Memory B cell (primary cell): Measurements from ENCODE around the gene ATP10B.
"Not testable (repeated sequence)": the region's sequence is repeated elsewhere in the genome, so short reads cannot be mapped to it uniquely, and the experiment has no call there.

Experiments
- ATAC-seq: fragments of 150-1000 bp; cut with Tn5 transposase; 2 replicates; pipeline ENCODE4 v1.10.0; 2021; ENCODE audit warnings: low read depth, mild to moderate bottlenecking, moderate library complexity
- DNase-seq, 2 donors: peaks; one replicate each; pipeline ENCODE4 v3.0.0; 2022; ENCODE audit warnings: low spot score in 2 of 2
- H3K27ac Mint-ChIP-seq: one replicate; pipeline ENCODE4 v1.8.0; 2022; ENCODE audit warnings: mild to moderate bottlenecking, moderate library complexity, mixed read lengths
- H3K27me3 Mint-ChIP-seq: one replicate; pipeline ENCODE4 v1.8.0; 2022; ENCODE audit warnings: mixed read lengths
- H3K36me3 Mint-ChIP-seq: one replicate; pipeline ENCODE4 v1.8.0; 2022; ENCODE audit warnings: mild to moderate bottlenecking, mixed read lengths
- H3K4me1 Mint-ChIP-seq: one replicate; pipeline ENCODE4 v1.8.0; 2022; ENCODE audit warnings: mixed read lengths
- H3K4me3 Mint-ChIP-seq: one replicate; pipeline ENCODE4 v1.8.0; 2022; ENCODE audit warnings: mild to moderate bottlenecking, moderate library complexity, mixed read lengths
- H3K9me3 Mint-ChIP-seq: one replicate; pipeline ENCODE4 v1.8.0; 2022; ENCODE audit warnings: mixed read lengths

The ATP10B gene

GRCh38 chr5:160852049-160852448 lies at the start of gene ATP10B:
ATP10B (minus strand) TSS chr5:160852211; CDS start chr5:160688074, 164,137 bp downstream.
- Mint-ChIP-seq H3K4me1 (no peaks in the 10 kb centered on the region), H3K27ac (no peak within 1 kb of the TSS), H3K9me3 (peaks cover 2% of the 10 kb centered on the region), H3K36me3 (no peaks in the 10 kb centered on the region), H3K4me3 (no peak within 1 kb of the TSS), H3K27me3 (peaks cover 5% of the 10 kb centered on the region)
- no peak for DNase-seq
- ATAC-seq: no peak

GRCh38 chr5:160901656-160902055 lies 49.6 kb upstream of the ATP10B start:
- Mint-ChIP-seq H3K27ac (no peak overlapping the region), H3K4me1 (no peaks in the 10 kb centered on the region), H3K27me3 (peaks cover 3% of the 10 kb centered on the region), H3K4me3 (no peak overlapping the region), H3K9me3 (peaks cover 2% of the 10 kb centered on the region), H3K36me3 (no peaks in the 10 kb centered on the region)
- ATAC-seq (no peak), DNase-seq (no peak)

- no peak overlapping the region for H3K27ac Mint-ChIP-seq
- peaks cover 3% of the 10 kb centered on the region for H3K27me3 Mint-ChIP-seq
- peaks cover 9% of the 10 kb centered on the region for H3K9me3 Mint-ChIP-seq
- DNase-seq (no peak), ATAC-seq (no peak)
- no peak overlapping the region for H3K4me3 Mint-ChIP-seq
- H3K4me1 Mint-ChIP-seq: no peaks in the 10 kb centered on the region
- no peaks in the 10 kb centered on the region for H3K36me3 Mint-ChIP-seq
Measured at GRCh38 chr5:160899735-160900134, 47.7 kb upstream of the ATP10B start.

GRCh38 chr5:160893180-160893964 lies 41.4 kb upstream of the ATP10B start:
- not testable (repeated sequence) for ATAC-seq, H3K4me1 Mint-ChIP-seq, H3K27ac Mint-ChIP-seq, H3K4me3 Mint-ChIP-seq, DNase-seq, H3K27me3 Mint-ChIP-seq, H3K36me3 Mint-ChIP-seq
- peaks cover 12% of the 10 kb centered on the region for H3K9me3 Mint-ChIP-seq

GRCh38 chr5:160887780-160888179 lies 35.8 kb upstream of the ATP10B start:
- H3K27ac Mint-ChIP-seq: no peak overlapping the region
- no peaks in the 10 kb centered on the region for H3K9me3 Mint-ChIP-seq
- H3K4me1 Mint-ChIP-seq: no peaks in the 10 kb centered on the region
- DNase-seq: no peak
- peaks cover 2% of the 10 kb centered on the region for H3K27me3 Mint-ChIP-seq
- H3K4me3 Mint-ChIP-seq: no peak overlapping the region
- no peaks in the 10 kb centered on the region for H3K36me3 Mint-ChIP-seq
- no peak for ATAC-seq

- H3K27me3 Mint-ChIP-seq, H3K27ac Mint-ChIP-seq, H3K4me3 Mint-ChIP-seq, DNase-seq, H3K36me3 Mint-ChIP-seq, H3K9me3 Mint-ChIP-seq, H3K4me1 Mint-ChIP-seq, ATAC-seq: not testable (repeated sequence)
Measured at GRCh38 chr5:160873560-160874200, 21.7 kb upstream of the ATP10B start.

GRCh38 chr5:160869989-160870521 lies 18.0 kb upstream of the ATP10B start:
- ATAC-seq: no peak
- H3K27me3 Mint-ChIP-seq: peaks cover 4% of the 10 kb centered on the region

GRCh38 chr5:160867976-160868375 lies 16.0 kb upstream of the ATP10B start:
- Mint-ChIP-seq H3K36me3 (no peaks in the 10 kb centered on the region), H3K4me3 (no peak overlapping the region), H3K4me1 (no peaks in the 10 kb centered on the region), H3K27me3 (peaks cover 3% of the 10 kb centered on the region), H3K27ac (no peak overlapping the region), H3K9me3 (peaks cover 9% of the 10 kb centered on the region)
- ATAC-seq (no peak), DNase-seq (no peak)

More at GRCh38 chr5:160869989-160870521, 18.0 kb upstream of the ATP10B start:
- Mint-ChIP-seq H3K36me3 (no peaks in the 10 kb centered on the region), H3K4me3 (no peak overlapping the region), H3K4me1 (no peaks in the 10 kb centered on the region), H3K9me3 (peaks cover 5% of the 10 kb centered on the region), H3K27ac (no peak overlapping the region)
- no peak for DNase-seq

GRCh38 chr5:160851451-160851850 lies 560 bp downstream of the ATP10B start:
- H3K9me3 Mint-ChIP-seq: peaks cover 1% of the 10 kb centered on the region

GRCh38 chr5:160850421-160850820 lies 1.6 kb downstream of the ATP10B start:
- no peak overlapping the region for H3K27ac Mint-ChIP-seq
- H3K9me3 Mint-ChIP-seq: no peaks in the 10 kb centered on the region
- no peaks in the 10 kb centered on the region for H3K4me1 Mint-ChIP-seq
- no peaks in the 10 kb centered on the region for H3K36me3 Mint-ChIP-seq
- ATAC-seq (no peak), DNase-seq (no peak)
- no peak overlapping the region for H3K4me3 Mint-ChIP-seq
- H3K27me3 Mint-ChIP-seq: peaks cover 4% of the 10 kb centered on the region

More at GRCh38 chr5:160851451-160851850, 560 bp downstream of the ATP10B start:
- H3K27me3 Mint-ChIP-seq: peaks cover 5% of the 10 kb centered on the region
- no peaks in the 10 kb centered on the region for H3K4me1 Mint-ChIP-seq
- DNase-seq: no peak
- H3K27ac Mint-ChIP-seq: no peak overlapping the region
- no peaks in the 10 kb centered on the region for H3K36me3 Mint-ChIP-seq
- H3K4me3 Mint-ChIP-seq: no peak overlapping the region
- ATAC-seq: no peak

GRCh38 chr5:160847526-160848085 lies 4.4 kb downstream of the ATP10B start:
- no peaks in the 10 kb centered on the region for H3K9me3 Mint-ChIP-seq
- DNase-seq: no peak
- H3K4me1 Mint-ChIP-seq: peaks cover 3% of the 10 kb centered on the region

GRCh38 chr5:160846642-160847041 lies 5.4 kb downstream of the ATP10B start:
- DNase-seq (no peak), ATAC-seq (no peak)
- no peak overlapping the region for H3K4me3 Mint-ChIP-seq
- H3K4me1 Mint-ChIP-seq: peaks cover 3% of the 10 kb centered on the region
- no peaks in the 10 kb centered on the region for H3K9me3 Mint-ChIP-seq
- H3K36me3 Mint-ChIP-seq: no peaks in the 10 kb centered on the region
- no peak overlapping the region for H3K27ac Mint-ChIP-seq
- peaks cover 2% of the 10 kb centered on the region for H3K27me3 Mint-ChIP-seq

More at GRCh38 chr5:160847526-160848085, 4.4 kb downstream of the ATP10B start:
- Mint-ChIP-seq H3K27me3 (peaks cover 2% of the 10 kb centered on the region), H3K4me3 (no peak overlapping the region), H3K27ac (no peak overlapping the region), H3K36me3 (no peaks in the 10 kb centered on the region)
- ATAC-seq: no peak

- no peak overlapping the region for H3K4me3 Mint-ChIP-seq
- peaks cover 3% of the 10 kb centered on the region for H3K4me1 Mint-ChIP-seq
- H3K27ac Mint-ChIP-seq: no peak overlapping the region
- DNase-seq: no peak
- ATAC-seq: no peak
- peaks cover 1% of the 10 kb centered on the region for H3K9me3 Mint-ChIP-seq
- peaks cover 2% of the 10 kb centered on the region for H3K27me3 Mint-ChIP-seq
- H3K36me3 Mint-ChIP-seq: no peaks in the 10 kb centered on the region
Measured at GRCh38 chr5:160844177-160844576, 7.8 kb downstream of the ATP10B start.

GRCh38 chr5:160843240-160843639 lies 8.8 kb downstream of the ATP10B start:
- no peaks in the 10 kb centered on the region for H3K36me3 Mint-ChIP-seq
- peaks cover 1% of the 10 kb centered on the region for H3K9me3 Mint-ChIP-seq
- H3K27ac Mint-ChIP-seq: no peak overlapping the region
- H3K4me1 Mint-ChIP-seq: peaks cover 3% of the 10 kb centered on the region
- DNase-seq: no peak
- H3K4me3 Mint-ChIP-seq: peak overlapping the region; percentile 25
- ATAC-seq: peak; percentile 81
- no peaks in the 10 kb centered on the region for H3K27me3 Mint-ChIP-seq
